ENCODE results near the gene CCNE1. TPM values are rescaled to one million over a fixed set of nuclear protein-coding genes. Genes with fewer than 3 reads are reported as not detected.

The CCNE1 gene
- polyA plus RNA-seq, 1 donor (not counting 4 experiments of a cell fraction or from before 2014, with no cell fraction given) = 11.2 TPM

- H3K27me3 ChIP-seq (ENCODE audit: control insufficient read depth, extremely low read depth, insufficient read depth, low read length) = no peaks in the 10 kb centered on the region
Measured at GRCh38 chr19:29850482-29850881, 38.7 kb downstream of the CCNE1 start.

GRCh38 chr19:29851769-29852521, 40.2 kb downstream of the CCNE1 start:
- Histone ChIP-seq H3K27me3 (ENCODE audit: control insufficient read depth, extremely low read depth, insufficient read depth, low read length) (no peaks in the 10 kb centered on the region), H3K9me1 (ENCODE audit: control insufficient read depth, extremely low read depth, insufficient read depth, low read length) (no peaks in the 10 kb centered on the region), H3K9me3 (ENCODE audit: control insufficient read depth, low read depth, low read length) (no peaks in the 10 kb centered on the region), H3K4me3 (ENCODE audit: control insufficient read depth in 2 of 3, extremely low read depth in 1 of 3, insufficient read depth in 2 of 3, low read depth in 1 of 3, low read length in 3 of 3) (no peak overlapping the region), H3K27ac (ENCODE audit: control insufficient read depth, insufficient read depth, low read length) (no peak overlapping the region), H3K4me1 (ENCODE audit: control insufficient read depth, extremely low read depth, insufficient read depth, low read length) (no peaks in the 10 kb centered on the region), H3K36me3 (ENCODE audit: control insufficient read depth in 2 of 2, extremely low read depth in 1 of 2, insufficient read depth in 2 of 2, low read length in 2 of 2) (no peaks in the 10 kb centered on the region), H3K4me2 (ENCODE audit: control insufficient read depth, extremely low read depth, insufficient read depth, low read depth, low read length) (no peak overlapping the region), H3K9ac (ENCODE audit: control insufficient read depth, extremely low read depth, insufficient read depth, low read length) (no peak overlapping the region), H3K79me2 (ENCODE audit: control insufficient read depth, insufficient read depth, low read length) (no peaks in the 10 kb centered on the region), H2AFZ (ENCODE audit: control insufficient read depth, low read length) (no peak overlapping the region), H4K20me1 (ENCODE audit: control insufficient read depth, extremely low read depth, insufficient read depth, low read length) (no peaks in the 10 kb centered on the region)
- DNase-seq (ENCODE audit: low read depth, low spot score) (no peak), FAIRE-seq (no peak)
- dilution Hi-C loops (cut with MboI; ENCODE audit: extremely low pct_ligation_motif_present, low sequenced_read_pairs) = no loop called here
- TF ChIP-seq EZH2 (IDR thresholded peaks at IDR 0.05; ENCODE audit: low read length) (no peak), CTCF (optimal IDR thresholded peaks at IDR 0.05 in 1 of 3, IDR thresholded peaks at IDR 0.05 in 1 of 3, conservative IDR thresholded peaks at IDR 0.05 in 1 of 3; ENCODE audit: extremely low read depth in 1 of 3, insufficient read depth in 2 of 3, low read length in 3 of 3) (no peak)

More at GRCh38 chr19:29850482-29850881, 38.7 kb downstream of the CCNE1 start:
- Histone ChIP-seq H3K4me2 (ENCODE audit: control insufficient read depth, extremely low read depth, insufficient read depth, low read depth, low read length) (no peak overlapping the region), H3K36me3 (ENCODE audit: control insufficient read depth in 2 of 2, extremely low read depth in 1 of 2, insufficient read depth in 2 of 2, low read length in 2 of 2) (no peaks in the 10 kb centered on the region), H3K9me3 (ENCODE audit: control insufficient read depth, low read depth, low read length) (no peaks in the 10 kb centered on the region), H3K4me3 (ENCODE audit: control insufficient read depth in 2 of 3, extremely low read depth in 1 of 3, insufficient read depth in 2 of 3, low read depth in 1 of 3, low read length in 3 of 3) (no peak overlapping the region), H3K79me2 (ENCODE audit: control insufficient read depth, insufficient read depth, low read length) (no peaks in the 10 kb centered on the region), H3K9me1 (ENCODE audit: control insufficient read depth, extremely low read depth, insufficient read depth, low read length) (no peaks in the 10 kb centered on the region), H4K20me1 (ENCODE audit: control insufficient read depth, extremely low read depth, insufficient read depth, low read length) (no peaks in the 10 kb centered on the region), H3K9ac (ENCODE audit: control insufficient read depth, extremely low read depth, insufficient read depth, low read length) (no peak overlapping the region), H3K4me1 (ENCODE audit: control insufficient read depth, extremely low read depth, insufficient read depth, low read length) (peaks cover 4% of the 10 kb centered on the region), H2AFZ (ENCODE audit: control insufficient read depth, low read length) (no peak overlapping the region), H3K27ac (ENCODE audit: control insufficient read depth, insufficient read depth, low read length) (no peak overlapping the region)
- TF ChIP-seq CTCF (optimal IDR thresholded peaks at IDR 0.05 in 1 of 3, IDR thresholded peaks at IDR 0.05 in 1 of 3, conservative IDR thresholded peaks at IDR 0.05 in 1 of 3; ENCODE audit: extremely low read depth in 1 of 3, insufficient read depth in 2 of 3, low read length in 3 of 3) (no peak), EZH2 (IDR thresholded peaks at IDR 0.05; ENCODE audit: low read length) (no peak)
- FAIRE-seq (no peak), DNase-seq (ENCODE audit: low read depth, low spot score) (no peak)
- dilution Hi-C loops (cut with MboI; ENCODE audit: extremely low pct_ligation_motif_present, low sequenced_read_pairs) = no loop called here

Data from keratinocyte (primary cell).